Iris pigment epithelial cell (primary cell): ENCODE results near the gene PTPRT.

ENCODE experiments used
- DNase-seq: peaks from one replicate; pipeline ENCODE4 v3.0.0-alpha.2; 2011; ENCODE audit warnings: low read depth

PTPRT gene

DNA sequence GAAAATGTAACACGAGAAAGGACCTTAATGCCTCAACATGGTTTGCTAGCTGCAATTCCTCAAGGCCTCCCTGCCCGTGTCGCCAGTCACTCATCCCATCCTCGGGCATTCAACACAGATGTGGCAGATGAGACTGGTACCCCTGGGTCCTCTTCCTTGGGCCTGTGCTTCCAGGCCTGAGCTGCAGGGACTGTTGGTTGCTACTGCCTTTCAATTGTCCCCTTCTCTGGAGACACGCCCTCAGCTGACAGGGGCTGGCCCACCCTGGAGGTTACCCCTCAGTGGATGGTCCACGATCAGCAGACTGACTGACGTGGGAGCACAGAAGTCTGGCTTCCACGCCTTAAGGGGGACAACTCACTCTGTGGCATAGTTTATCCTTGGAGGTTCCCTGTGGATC is 1076.5 kb downstream of the PTPRT start:
- DNase-seq, result no peak

DNA sequence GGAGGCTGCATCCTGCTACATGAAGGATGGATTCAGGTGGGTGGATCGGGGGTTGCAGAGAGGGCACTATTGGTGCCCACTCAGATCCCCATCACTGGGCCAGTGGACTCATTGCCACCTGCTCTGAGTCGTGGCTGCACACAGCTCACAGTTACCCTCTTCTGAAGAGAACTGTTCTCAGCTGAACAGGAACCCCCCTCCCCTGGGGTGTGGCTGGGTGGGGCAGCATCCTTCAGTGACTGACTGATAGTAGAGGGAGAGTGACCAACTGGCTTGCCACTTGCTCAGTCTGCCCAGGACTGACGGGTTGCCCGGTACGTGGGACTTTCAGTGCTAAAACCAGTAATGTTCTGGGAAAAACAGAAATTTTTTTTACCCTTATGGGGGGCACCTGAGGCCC is 1077.5 kb downstream of the PTPRT start:
- no peak for DNase-seq

DNA sequence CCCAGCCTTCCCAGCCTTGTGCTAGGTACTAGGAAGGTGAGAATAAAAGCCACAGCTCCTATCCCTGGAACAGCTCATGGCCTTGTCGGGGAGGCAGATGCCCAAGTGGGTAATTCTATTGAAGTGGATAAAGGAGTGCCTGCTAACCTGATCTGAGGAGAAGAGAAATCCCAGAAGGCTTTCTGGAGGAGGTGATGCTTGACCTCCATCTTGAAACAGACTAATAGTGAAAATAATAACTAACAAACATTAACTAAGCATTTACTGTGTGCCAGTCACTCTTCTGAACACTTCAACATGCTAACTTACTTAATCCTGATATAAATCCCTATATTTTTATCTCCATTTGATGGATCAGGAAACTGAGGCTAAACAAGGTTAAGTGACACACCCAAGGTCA is 1078.4 kb downstream of the PTPRT start:
- DNase-seq, result no peak

DNA sequence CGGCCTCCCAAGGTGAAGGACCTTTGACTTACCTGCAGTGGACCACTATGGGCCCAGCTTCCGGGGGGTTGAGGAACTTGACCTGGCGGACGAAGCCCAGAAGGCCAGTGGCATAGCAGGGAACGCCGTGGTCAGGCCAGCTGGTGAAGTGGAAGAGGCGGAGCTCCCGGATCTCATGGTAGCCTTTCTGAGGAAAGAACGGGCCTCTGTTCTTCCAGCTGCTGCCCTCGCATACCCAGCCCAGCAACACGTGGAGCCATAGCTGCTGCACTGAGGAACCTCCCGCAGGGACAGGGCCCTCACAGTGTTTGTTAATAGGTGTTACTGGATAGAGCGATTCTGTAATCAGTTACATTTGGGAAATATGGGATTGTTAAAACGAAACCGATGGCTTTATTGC is 1079.4 kb downstream of the PTPRT start:
- DNase-seq, result no peak

DNA sequence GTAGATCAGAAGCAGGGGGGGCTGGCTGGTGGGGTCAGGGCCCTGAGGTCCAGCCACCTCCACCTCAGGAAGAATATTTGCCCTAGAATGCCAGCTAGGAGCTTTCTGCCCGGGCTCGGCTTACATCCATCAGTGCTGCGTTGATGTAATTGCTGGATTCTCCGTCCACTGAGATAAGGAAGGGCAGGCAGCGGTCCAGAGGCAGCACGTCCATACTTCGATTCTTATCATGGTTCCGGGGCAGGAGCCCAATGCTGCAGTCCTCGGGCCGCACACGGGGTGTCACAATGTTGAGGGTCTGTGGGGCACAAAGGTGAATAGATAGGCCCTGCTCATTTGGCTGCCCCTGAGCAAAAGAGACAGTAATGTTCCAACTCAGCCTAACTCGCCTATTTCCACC is 1087.7 kb downstream of the PTPRT start:
- no peak for DNase-seq

DNA sequence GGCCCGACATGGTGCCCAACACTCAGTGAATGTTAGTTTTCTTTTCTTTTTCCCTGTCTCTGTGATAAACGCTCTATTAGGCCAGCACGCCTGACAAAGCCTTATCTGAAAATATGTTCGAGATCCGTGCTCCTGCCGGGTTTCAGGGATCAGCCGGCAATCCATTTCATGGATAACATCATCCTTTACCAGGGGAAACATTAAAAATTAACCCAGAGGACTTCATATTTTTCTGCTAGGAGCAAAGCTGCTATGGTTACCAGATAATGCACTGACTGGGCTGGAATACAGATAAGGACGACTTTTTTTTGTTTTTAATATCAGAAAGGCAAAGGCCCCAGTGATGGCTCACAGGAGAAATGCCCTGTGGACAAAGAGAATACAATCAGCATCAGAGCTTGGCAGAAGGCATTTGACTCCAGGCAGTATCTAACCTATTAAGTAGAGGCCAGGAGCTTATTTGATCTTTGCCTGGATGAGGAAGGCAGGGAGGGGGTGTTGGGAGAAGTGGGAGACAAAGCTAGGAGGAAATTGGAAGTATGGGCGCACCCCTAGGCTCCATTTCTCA is 1089.5 kb downstream of the PTPRT start:
- DNase-seq, result no peak

DNA sequence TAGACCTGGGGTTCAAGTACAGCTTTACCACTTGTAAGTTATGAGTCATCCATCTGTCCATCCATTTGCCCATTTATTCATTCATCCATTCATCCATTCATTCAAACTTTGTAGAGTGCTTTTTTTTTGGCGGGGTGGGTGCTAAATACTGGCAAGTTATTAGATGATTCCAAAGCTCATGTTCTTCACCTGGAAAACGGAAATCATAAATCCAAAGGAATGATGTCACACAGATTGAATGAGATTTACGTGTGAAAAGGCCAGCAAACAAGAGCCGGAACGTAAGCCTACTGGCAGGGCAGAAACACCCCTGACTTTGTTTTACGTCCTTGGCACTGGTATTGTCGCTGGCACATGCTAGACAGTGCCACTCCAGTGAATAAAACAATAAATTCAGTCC is 1090.6 kb downstream of the PTPRT start:
- no peak for DNase-seq

DNA sequence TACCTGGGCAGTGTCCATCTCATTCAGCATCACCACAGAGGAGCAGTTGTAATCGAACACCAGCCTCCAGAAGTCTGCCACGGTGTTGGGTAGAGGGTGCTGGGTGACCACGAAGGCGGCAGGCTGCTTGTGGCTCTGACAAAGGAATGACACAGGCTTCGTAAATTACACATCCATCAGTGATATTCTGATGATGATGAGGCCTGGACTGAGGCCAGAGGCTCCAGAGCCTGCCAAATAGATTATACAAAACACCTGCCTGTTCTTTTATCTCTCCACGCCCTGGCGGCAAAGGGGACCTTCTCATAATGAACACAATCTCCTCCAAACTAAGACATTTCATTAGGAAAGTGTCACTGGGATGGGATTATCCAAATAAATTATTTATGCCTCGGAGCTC is 1091.3 kb downstream of the PTPRT start:
- no peak for DNase-seq

DNA sequence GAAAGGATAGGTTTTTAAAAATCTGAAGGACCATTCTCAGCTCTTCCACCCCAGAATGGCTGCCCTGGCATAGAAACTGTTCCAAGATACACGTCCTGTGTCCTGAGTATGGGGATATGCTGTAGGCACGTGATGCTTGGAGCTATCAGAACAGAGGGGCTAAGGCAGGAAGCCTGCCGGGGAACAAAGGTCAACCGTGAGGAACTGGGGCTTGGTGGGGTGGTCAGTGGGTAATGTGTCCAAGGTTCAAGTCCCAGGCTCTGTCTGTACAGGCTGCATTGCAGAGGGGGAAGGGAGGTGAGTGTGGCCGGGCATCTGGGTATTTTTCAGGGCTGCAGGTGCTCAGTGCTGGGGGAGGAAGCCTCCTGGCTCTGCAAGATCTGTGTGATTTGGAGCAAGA is 1092.0 kb downstream of the PTPRT start:
- DNase-seq, result no peak

DNA sequence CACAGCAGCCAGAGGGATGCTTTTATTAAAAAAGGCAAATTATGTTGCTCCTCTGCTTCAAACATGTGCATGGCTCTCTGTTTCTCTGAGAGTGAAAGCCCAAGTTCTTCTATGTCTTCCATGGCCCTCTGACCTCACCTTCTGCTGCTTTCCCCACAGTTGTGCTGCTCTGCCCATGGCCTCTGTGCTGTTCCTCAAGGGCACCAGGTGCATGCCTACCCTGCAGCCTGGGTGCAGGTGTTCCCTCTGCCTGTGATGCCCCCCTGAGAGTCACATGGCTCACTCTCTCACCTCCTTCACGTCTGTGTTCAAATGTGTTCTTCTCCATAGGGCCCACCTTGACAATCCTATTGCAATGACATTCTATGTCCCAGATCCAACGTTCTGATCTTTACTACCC is 1094.5 kb downstream of the PTPRT start:
- DNase-seq, result no peak

DNA sequence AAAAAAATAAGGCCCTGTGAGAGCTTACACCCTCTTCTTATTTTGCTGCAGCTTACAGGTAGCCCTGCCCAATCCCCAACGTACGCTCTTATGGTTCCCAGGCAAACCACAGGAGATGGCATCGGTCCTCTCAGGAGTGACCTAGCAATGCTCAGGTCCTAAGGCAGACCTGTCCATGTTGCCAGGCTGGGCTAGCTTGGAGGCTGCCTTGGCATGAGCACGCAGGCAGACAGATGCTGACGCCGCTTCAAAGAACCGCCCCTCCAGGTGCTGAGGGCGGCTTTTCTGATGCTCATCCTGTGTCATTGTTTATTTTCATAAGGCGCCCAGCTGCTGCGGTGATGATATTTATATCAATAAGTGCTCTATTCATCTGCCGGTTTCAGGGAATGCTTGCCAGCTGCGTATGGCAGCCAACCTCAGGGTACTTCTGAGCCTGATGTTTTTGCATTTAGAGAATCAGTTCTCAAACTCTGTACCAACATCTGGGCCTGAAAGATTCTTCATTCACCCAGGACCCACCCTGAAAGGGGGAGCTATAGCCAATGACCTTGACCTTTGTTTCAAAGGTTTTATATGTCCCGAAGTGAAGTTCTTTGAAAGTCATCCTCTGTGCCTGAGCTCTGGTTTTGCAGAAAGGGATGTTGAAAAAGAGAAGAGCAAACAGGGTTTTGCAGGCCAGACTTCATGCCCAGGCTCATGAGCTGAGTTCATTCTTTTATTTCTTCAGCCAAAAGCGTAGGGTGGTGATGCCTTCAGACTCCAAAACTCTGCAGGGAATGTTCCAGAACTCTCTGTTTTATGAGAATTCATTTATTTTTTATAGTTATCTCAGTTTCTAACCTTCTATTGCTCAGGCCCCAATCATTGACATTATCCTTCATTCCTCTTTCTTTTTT is 1095.9 kb downstream of the PTPRT start:
- no peak for DNase-seq

DNA sequence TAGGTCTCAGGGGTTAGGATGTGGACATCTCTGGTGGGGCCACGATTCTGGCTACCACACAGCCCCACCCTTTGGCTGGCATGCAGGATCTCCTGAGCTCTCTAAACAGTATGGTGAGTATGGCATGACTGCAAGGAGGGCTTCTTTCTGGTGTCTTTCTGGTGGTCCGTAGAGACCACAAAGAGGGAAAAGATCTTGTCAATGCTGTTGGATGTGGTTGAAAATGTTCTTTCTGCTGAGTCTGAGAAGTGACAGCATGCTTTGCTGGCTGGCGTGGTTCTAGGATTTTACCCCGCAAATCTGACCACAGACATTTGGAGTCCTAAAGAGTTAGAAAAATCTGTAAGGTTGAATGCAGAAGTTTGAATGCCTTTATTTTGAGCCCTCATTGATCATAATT is 1096.7 kb downstream of the PTPRT start:
- DNase-seq, result no peak

DNA sequence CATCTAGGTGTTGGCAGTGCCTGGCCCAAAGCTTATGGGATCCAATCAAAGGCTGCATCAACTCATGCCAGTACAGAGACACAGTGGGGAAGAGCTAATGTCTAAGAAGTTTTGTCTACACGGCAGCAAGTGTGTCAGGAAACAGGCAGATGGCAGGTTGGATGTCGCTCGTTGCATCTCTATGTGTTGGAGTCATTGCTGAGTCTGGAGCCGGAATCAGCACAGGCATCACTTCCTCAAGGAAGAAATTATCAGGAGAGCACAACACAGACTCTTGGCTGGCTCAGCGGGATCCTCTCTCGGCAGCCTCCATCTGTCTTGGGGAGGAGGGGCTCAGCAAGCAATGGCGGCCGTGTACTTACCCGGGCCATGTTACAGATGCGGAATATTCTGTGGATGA is 1104.3 kb downstream of the PTPRT start:
- DNase-seq, result no peak

DNA sequence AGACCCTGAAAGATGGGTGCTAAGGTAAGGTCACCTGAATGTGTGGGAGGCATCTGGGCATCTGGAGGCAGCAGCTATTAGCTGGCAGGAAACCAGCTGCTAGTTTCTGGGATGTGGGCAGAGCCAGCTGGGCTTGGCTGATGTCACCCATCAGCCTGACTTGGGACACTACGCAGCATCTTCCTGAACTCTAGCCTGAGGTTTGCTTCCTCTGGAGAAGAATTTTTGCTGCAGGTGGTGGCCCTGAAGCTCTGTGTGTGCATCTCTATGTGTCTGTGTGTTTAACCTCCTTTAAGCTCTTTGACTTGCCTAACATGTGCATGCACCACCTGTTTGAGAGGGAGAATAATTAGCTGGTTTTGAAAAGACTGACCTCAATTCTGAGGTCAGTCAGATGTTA is 1106.4 kb downstream of the PTPRT start:
- no peak for DNase-seq

DNA sequence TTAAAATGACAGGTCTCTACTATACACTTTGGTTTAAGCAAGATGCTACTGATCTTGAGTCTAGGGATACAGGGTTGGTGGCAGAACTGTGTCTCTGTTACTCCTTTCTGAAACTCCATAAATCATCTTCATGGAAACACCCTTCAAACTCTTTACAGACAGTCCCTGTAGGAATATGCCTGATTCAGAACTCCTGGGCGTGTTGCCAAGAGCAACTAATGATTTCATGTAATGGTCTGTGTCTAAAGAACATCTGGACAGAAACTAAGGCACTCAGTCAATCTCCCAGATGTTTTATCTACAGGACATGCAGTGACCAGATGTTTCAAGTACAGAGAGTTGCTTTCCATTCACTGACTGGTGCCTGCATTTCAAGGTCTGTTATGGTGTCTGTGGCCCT is 1107.1 kb downstream of the PTPRT start:
- DNase-seq, result peak; percentile 5

DNA sequence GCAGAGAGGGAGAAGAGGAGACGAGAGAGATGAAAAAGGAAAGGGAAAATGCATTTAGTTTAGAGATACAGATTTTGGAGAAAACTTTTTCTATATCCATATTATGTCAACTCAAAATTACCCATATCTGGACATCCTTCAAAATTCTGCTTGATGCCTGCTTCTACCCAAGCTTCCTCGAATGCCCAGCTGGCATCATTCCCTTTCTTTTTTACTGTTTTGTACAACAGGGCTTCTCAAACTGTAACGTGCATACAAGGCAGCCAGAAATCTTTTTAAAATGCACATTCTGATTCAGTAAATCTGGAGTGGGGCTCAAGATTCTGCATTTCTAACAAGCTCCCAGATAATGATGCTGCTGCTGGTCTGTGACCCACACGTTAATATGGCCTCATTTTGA is 1108.8 kb downstream of the PTPRT start:
- DNase-seq, result no peak

DNA sequence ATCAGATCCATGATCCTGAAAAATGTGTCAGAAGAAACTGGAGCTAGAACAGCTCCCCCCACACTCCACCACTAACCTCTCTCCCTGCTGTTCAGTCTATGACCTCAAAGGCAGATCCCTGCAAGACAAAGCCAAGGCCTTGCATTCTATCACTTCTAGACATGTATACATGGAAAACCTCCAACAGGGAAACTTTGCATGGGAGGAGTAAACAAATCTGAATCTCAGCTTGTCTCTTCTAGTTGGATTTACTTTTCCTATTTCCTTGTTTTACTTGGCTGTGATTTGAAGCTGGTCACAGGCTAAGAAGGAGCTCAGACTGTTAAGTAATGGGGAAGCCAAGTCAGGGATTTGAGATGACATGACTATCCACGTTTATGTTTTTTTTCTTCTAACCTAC is 1114.8 kb downstream of the PTPRT start:
- DNase-seq, result no peak

DNA sequence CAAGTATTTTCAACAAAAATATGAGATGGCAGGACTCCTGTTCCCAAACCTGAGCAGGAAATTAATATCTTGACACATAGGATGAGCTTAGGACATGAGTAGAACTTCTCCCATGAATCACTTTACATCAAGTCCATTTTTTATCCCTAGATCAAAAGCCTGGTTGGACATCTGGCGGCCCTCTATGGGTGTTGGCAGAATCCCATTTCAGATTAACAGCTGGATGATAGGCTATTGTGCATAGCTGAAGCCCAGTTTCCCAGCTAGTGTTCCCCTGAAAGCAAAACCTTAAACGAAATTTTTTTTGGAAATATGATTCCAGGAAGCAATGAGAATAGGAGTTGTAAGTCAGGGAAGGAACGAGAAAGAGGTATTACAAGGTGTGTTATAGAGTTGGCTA is 1122.1 kb downstream of the PTPRT start:
- no peak for DNase-seq

DNA sequence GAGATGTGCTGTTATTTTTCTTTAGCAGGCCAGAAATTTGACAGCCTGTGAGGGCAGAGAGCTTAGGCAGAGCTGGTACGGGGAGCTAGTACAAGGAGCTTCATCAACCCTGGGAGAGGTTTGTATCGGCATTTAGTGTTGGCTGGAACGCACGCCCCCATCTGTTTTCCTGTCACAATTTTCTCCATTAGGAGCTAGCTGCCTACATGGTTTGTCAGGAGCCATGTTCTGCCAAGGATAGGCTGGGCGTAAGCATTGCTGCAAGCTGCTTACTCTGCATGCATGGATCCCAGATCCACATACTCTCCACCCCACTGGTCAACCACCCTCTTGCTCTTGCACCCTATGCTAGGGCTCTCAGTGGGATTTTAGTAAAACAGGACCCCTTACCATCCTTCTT is 1122.5 kb downstream of the PTPRT start:
- DNase-seq, result no peak

DNA sequence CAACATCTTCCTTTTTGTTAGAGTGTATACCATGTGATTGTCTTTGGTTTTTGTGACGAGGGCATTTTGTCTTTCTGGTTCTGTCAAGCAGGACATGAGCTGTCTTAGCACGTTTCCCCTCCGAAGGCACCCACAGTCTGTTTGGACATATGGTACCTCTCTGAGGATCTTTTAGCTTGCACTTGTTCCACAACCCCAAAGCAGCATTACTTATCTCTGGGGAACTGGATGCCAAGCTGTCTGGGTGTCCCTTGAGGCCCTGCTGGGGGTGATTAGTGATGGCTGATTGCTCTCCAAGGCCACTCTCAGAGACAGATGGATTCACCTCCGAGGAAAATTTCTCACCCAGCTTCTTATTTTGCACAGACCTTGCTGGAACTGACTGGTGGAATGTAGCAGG is 1126.6 kb downstream of the PTPRT start:
- no peak for DNase-seq

DNA sequence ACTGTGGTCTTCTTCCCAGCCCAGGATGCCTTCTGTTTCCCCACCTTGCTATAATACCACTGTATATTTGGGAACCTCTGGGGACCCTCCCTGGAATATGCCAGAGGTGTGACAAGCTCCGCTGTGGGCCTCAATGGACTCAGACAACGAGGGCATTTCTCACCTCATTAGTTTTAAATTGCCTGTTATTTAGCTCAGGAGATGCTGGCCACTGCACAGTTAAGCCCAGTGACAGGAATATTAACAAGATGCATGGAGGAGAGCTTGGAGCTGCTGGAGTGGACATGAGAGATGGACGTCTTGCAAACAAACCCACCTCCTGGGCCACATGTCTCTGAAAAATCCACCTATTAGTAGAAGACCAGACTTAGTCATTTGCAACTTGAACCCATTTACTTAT is 1136.4 kb downstream of the PTPRT start:
- DNase-seq, result no peak

DNA sequence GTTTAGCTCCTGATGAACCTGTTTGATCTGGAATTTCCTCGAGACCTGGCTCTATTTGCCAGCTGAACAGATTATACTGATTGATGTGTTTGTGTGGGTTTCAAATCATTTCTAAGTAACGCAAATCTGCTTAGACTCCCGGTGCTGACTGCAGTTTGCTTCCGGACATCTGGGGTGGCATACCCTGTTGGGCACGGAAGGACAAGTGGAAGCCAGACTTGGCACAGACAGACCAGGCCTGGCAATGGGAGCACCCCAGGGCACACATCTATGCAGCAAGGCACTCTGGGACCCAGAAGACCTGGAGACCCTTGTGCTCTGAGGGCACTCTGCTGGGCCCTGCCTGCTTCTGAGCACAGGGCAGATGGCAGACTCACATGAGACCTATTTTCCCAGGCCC is 1137.8 kb downstream of the PTPRT start:
- no peak for DNase-seq

DNA sequence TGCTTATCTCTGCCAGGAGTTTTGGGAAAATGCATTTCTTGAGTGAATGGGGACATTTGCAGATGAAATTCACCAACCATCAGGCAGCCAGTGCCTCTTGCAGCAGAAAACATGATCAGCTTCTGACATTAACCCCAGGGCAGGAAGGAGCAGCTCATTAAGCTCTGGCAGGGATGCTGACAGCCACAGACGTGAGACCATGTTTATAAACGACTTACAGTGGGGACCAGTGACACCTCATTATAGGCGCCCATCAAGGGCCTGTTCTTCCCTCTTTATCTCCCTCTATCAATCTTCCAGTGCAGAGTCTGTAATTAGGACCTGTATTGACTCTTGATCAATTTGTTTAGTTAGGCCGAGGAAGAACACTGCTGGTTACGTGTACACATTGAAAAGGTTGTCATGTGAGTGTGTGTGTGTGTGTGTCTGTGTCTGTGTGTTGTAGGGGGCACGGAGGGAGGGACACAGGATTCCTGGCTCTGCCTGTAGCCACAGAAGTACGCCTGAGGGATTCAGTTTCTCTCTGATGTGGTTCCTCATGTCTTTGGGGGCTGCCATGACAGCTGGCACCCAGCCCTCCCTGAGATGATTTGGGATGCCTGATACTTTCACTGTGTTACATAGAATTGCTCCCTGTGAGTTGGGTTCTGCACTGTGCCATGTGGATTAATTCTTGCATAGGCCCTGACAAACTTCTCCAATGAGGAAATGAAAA is 1143.2 kb downstream of the PTPRT start:
- DNase-seq, result no peak
